Endothelial cell of umbilical vein (primary cell): ENCODE measurements around the gene DIAPH3. TPM values are rescaled to one million over a fixed set of nuclear protein-coding genes. Genes with fewer than 3 reads are reported as not detected.

Experiments used
- BruUV-seq: library from RNA; stranded (reverse); fragments of 400-500 nt; replicated peaks from 2 replicates; lab custom pipeline; 2021; lab: Mats Ljungman, UMichigan
- CTCF ChIA-PET: fragments of 300-600, 350-600 bp; sonication (Branson Sonifier 250); formaldehyde crosslinking; loops from one replicate; lab custom pipeline; 2021; ENCODE audit warnings: antibody characterized with exemption, inconsistent platforms; lab: Charles Lee
- POLR2A ChIA-PET: fragments of 300-600, 350-600 bp; sonication (Branson Sonifier 250); formaldehyde crosslinking; loops from one replicate; lab custom pipeline; 2021; ENCODE audit warnings: antibody characterized with exemption, inconsistent platforms; lab: Charles Lee
- DNase-seq: peaks from one replicate; pipeline ENCODE4 v3.0.0-alpha.2; 2011; ENCODE audit warnings: low read depth, low spot score
- FAIRE-seq: peaks from 2 replicates; lab custom pipeline; 2011; peaks lifted over from hg19 to GRCh38; lab: Jason Lieb, UNC
- H2AFZ ChIP-seq: 2 replicates; pipeline ENCODE4 v1.6.0; 2012; ENCODE audit warnings: low read depth, low read length, control low read depth, inconsistent platforms
- H3K27ac ChIP-seq: 2 replicates; pipeline ENCODE4 v1.5.1; 2011; ENCODE audit warnings: low read depth, mild to moderate bottlenecking, control low read depth, low read length, moderate library complexity; ENCODE audit not compliant: insufficient read depth
- H3K27me3 ChIP-seq, 2 experiments: 2 replicates each; pipeline versions ENCODE4 v1.6.0 to v1.6.1; 2011; ENCODE audit warnings: low read length in 2 of 2, mixed read lengths in 1 of 2; ENCODE audit not compliant: control insufficient read depth in 2 of 2, insufficient read depth in 2 of 2
- H3K36me3 ChIP-seq, 2 experiments: 2 replicates in 1 of 2; 3 replicates in 1 of 2; pipeline ENCODE4 v1.5.1; 2011; ENCODE audit warnings: low read length in 2 of 2, mild to moderate bottlenecking in 1 of 2, moderate library complexity in 1 of 2; ENCODE audit not compliant: control insufficient read depth in 2 of 2, insufficient read depth in 2 of 2; ENCODE audit errors: extremely low read depth in 1 of 2
- H3K4me1 ChIP-seq: 3 replicates; pipeline ENCODE4 v1.5.1; 2011; ENCODE audit warnings: mild to moderate bottlenecking, low read length; ENCODE audit not compliant: control insufficient read depth, insufficient read depth; ENCODE audit errors: extremely low read depth
- H3K4me2 ChIP-seq: 2 replicates; pipeline ENCODE4 v1.6.1; 2011; ENCODE audit warnings: low read length, control low read depth, mixed read lengths; ENCODE audit not compliant: insufficient read depth
- H3K4me3 ChIP-seq, 3 experiments: fragments of 200-600 bp in 1 of 3; sonication (generic), shearing (Covaris generic) in 1 of 3; replicated peaks in 1 of 3; 2 replicates each; pipeline ENCODE4 v1.5.1; 2011 to 2016; ENCODE audit warnings: control low read depth in 3 of 3, low read length in 3 of 3, mild to moderate bottlenecking in 2 of 3, inconsistent platforms in 1 of 3, low read depth in 1 of 3, moderate library complexity in 1 of 3; ENCODE audit not compliant: insufficient read depth in 1 of 3
- H3K79me2 ChIP-seq: 2 replicates; pipeline ENCODE4 v1.6.0; 2012; ENCODE audit warnings: low read length, inconsistent platforms; ENCODE audit not compliant: control insufficient read depth, insufficient read depth
- H3K9ac ChIP-seq: replicated peaks from 2 replicates; pipeline ENCODE3; 2011; ENCODE audit warnings: low read length, control low read depth; ENCODE audit not compliant: insufficient read depth; ENCODE audit errors: extremely low read depth
- H3K9me1 ChIP-seq: replicated peaks from 3 replicates; pipeline ENCODE4 v1.6.0; 2011; ENCODE audit warnings: mild to moderate bottlenecking, low read length; ENCODE audit not compliant: control insufficient read depth, insufficient read depth; ENCODE audit errors: extremely low read depth
- H3K9me3 ChIP-seq: replicated peaks from 2 replicates; pipeline ENCODE4 v1.5.1; 2012; ENCODE audit warnings: low read length, inconsistent platforms; ENCODE audit not compliant: control insufficient read depth, insufficient read depth
- H4K20me1 ChIP-seq: replicated peaks from 2 replicates; pipeline ENCODE3; 2011; ENCODE audit warnings: mild to moderate bottlenecking, low read length; ENCODE audit not compliant: control insufficient read depth, insufficient read depth; ENCODE audit errors: extremely low read depth
- EZH2 ChIP-seq: IDR thresholded peaks from 2 replicates; pipeline ENCODE4 v1.6.1; 2012; ENCODE audit warnings: borderline replicate concordance, low read depth, mild to moderate bottlenecking, moderate library complexity, low read length, inconsistent platforms; ENCODE audit not compliant: severe bottlenecking
- FOS ChIP-seq: IDR thresholded peaks from 2 replicates; pipeline ENCODE4 v1.6.1; 2011; ENCODE audit warnings: mild to moderate bottlenecking, low read length, moderate library complexity, borderline replicate concordance; ENCODE audit not compliant: insufficient read depth
- GATA2 ChIP-seq: IDR thresholded peaks from 2 replicates; pipeline ENCODE4 v1.7.0; 2011; ENCODE audit warnings: low read depth, mild to moderate bottlenecking, moderate library complexity, mixed read lengths, low read length; ENCODE audit not compliant: insufficient read length, insufficient read depth
- JUN ChIP-seq: IDR thresholded peaks from 2 replicates; pipeline ENCODE4 v1.6.1; 2011; ENCODE audit warnings: borderline replicate concordance, low read depth; ENCODE audit not compliant: insufficient read length, insufficient read depth
- MYC ChIP-seq: IDR thresholded peaks from one replicate; pipeline ENCODE4 v1.6.1; 2011; ENCODE audit warnings: mild to moderate bottlenecking, low read depth, low read length
- POLR2A ChIP-seq: IDR thresholded peaks from 2 replicates; pipeline ENCODE4 v1.6.1; 2012; ENCODE audit warnings: low read depth, mild to moderate bottlenecking, control low read depth, low read length
- POLR2AphosphoS5 ChIP-seq: IDR thresholded peaks from 2 replicates; pipeline ENCODE4 v1.6.1; 2012; ENCODE audit warnings: low read depth, mild to moderate bottlenecking, control low read depth, low read length, moderate library complexity; ENCODE audit not compliant: insufficient read depth
- dilution Hi-C: fragments of 300-500 bp; cut with MboI; formaldehyde crosslinking; loops from one replicate; pipeline ENCODE4 v1.15.0; 2019; ENCODE audit warnings: low sequenced_read_pairs; ENCODE audit not compliant: extremely low pct_ligation_motif_present
- intact Hi-C: fragments of 100-400 bp; cut with micrococcal nuclease; formaldehyde crosslinking; loops from one replicate; pipeline ENCODE4 v1.10.0; 2022
- polyA plus RNA-seq, 4 experiments: library from polyadenylated mRNA; depleted of rRNA in 3 of 4; stranded (reverse) in 3 of 4; unstranded in 1 of 4; fragments of >200 nt; gene quantifications; 2 replicates each; pipeline versions ENCODE4 v1.2.1 to v1.2.3, GENCODE V29; 2011 to 2012; ENCODE audit warnings: missing spikeins in 1 of 4
- total RNA-seq: library from RNA; stranded (reverse); gene quantifications from 2 replicates; pipeline ENCODE4 v1.2.3, GENCODE V29; 2021
- TF ChIP-seq, protein P1 (sequence below): IDR thresholded peaks from 2 replicates; pipeline ENCODE4 v1.6.1; 2011; ENCODE audit not compliant: insufficient read depth, insufficient read length
- TF ChIP-seq, protein P2 (sequence below), 2 donors: IDR thresholded peaks; 1 replicate in 1 of 2; 2 replicates in 1 of 2; pipeline ENCODE4 v1.5.1; 2011; ENCODE audit warnings: low read length in 2 of 2, mild to moderate bottlenecking in 2 of 2, moderate library complexity in 2 of 2, control low read depth in 1 of 2, inconsistent platforms in 1 of 2, low read depth in 1 of 2; ENCODE audit not compliant: insufficient read depth in 1 of 2; ENCODE audit errors: extremely low read depth in 1 of 2

Gene DIAPH3
- total and polyA plus RNA-seq, 2 donors (not counting 3 experiments of a cell fraction or from before 2014, with no cell fraction given) = 9.9 to 44.0 TPM

- TF ChIP-seq POLR2AphosphoS5 = no peak
- TF ChIP-seq POLR2A = no peak
- no peak for TF ChIP-seq MYC
- TF ChIP-seq FOS = no peak
- TF ChIP-seq GATA2 = no peak
- TF ChIP-seq, protein P1, sequence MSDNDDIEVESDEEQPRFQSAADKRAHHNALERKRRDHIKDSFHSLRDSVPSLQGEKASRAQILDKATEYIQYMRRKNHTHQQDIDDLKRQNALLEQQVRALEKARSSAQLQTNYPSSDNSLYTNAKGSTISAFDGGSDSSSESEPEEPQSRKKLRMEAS = no peak
- no peak for TF ChIP-seq JUN
- TF ChIP-seq, protein P2, sequence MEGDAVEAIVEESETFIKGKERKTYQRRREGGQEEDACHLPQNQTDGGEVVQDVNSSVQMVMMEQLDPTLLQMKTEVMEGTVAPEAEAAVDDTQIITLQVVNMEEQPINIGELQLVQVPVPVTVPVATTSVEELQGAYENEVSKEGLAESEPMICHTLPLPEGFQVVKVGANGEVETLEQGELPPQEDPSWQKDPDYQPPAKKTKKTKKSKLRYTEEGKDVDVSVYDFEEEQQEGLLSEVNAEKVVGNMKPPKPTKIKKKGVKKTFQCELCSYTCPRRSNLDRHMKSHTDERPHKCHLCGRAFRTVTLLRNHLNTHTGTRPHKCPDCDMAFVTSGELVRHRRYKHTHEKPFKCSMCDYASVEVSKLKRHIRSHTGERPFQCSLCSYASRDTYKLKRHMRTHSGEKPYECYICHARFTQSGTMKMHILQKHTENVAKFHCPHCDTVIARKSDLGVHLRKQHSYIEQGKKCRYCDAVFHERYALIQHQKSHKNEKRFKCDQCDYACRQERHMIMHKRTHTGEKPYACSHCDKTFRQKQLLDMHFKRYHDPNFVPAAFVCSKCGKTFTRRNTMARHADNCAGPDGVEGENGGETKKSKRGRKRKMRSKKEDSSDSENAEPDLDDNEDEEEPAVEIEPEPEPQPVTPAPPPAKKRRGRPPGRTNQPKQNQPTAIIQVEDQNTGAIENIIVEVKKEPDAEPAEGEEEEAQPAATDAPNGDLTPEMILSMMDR (IDR thresholded peaks at IDR 0.05; ENCODE audit: extremely low read depth in 1 of 2, insufficient read depth in 1 of 2, low read depth in 1 of 2, low read length in 2 of 2) = no peak
- no peak for TF ChIP-seq EZH2
- Histone ChIP-seq H3K4me1 (no peaks in the 10 kb centered on the region), H3K27ac (no peak overlapping the region), H2AFZ (no peak overlapping the region), H3K9ac (no peak overlapping the region), H3K79me2 (no peaks in the 10 kb centered on the region), H3K9me3 (no peaks in the 10 kb centered on the region), H3K9me1 (no peaks in the 10 kb centered on the region), H3K27me3 (no peaks in the 10 kb centered on the region), H4K20me1 (no peaks in the 10 kb centered on the region), H3K4me2 (no peak overlapping the region), H3K36me3 (no peaks in the 10 kb centered on the region), H3K4me3 (no peak overlapping the region)
- ChIA-PET CTCF (no interaction called here), POLR2A (no interaction called here)
- intact Hi-C loops (no loop called here), dilution Hi-C loops (no loop called here)
- DNase-seq = no peak
- FAIRE-seq = no peak
- no TSS peak for BruUV-seq
Measured at GRCh38 chr13:59948686-59949085, 215.0 kb downstream of the DIAPH3 start.
